Measurements from ENCODE around the gene PLEKHA7. TPM values are rescaled to one million over a fixed set of nuclear protein-coding genes. Genes with fewer than 3 reads are reported as not detected.

PLEKHA7 gene
- total RNA-seq, 1 experiment from 2014 or later, result 18.4 TPM

DNA sequence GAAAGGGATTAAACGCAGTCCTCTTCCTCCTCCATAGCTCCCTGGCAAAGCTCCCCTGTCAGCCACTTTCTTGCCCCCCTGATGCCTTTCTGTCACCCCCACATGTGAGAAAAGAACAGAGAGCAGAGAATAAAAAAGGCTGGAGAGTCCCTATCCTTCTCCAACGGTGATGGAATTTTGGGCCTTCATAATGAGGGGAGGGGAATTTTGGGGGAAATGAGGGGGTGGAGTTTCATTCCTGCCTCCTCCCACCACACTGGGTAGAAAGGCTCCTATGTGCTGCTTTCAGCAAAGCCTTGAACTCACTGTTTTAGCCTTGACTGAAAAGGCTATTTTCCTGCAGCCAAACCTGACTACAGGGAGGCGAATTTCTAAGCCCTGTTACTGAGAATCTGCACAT lies 216.4 kb downstream of the PLEKHA7 start:
- no peaks in the 10 kb centered on the region for H3F3A ChIP-seq (ENCODE audit: low read length, unreplicated experiment)
- TF ChIP-seq, protein P1, sequence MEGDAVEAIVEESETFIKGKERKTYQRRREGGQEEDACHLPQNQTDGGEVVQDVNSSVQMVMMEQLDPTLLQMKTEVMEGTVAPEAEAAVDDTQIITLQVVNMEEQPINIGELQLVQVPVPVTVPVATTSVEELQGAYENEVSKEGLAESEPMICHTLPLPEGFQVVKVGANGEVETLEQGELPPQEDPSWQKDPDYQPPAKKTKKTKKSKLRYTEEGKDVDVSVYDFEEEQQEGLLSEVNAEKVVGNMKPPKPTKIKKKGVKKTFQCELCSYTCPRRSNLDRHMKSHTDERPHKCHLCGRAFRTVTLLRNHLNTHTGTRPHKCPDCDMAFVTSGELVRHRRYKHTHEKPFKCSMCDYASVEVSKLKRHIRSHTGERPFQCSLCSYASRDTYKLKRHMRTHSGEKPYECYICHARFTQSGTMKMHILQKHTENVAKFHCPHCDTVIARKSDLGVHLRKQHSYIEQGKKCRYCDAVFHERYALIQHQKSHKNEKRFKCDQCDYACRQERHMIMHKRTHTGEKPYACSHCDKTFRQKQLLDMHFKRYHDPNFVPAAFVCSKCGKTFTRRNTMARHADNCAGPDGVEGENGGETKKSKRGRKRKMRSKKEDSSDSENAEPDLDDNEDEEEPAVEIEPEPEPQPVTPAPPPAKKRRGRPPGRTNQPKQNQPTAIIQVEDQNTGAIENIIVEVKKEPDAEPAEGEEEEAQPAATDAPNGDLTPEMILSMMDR (conservative IDR thresholded peaks at IDR 0.05; ENCODE audit: low read depth, low read length), result no peak
- TF ChIP-seq EZH2phosphoT487 (IDR thresholded peaks at IDR 0.05; ENCODE audit: borderline replicate concordance, low read length), result no peak
- TF ChIP-seq EZH2 (IDR thresholded peaks at IDR 0.05; ENCODE audit: low read length, unreplicated experiment), result no peak
- H2AFZ ChIP-seq (ENCODE audit: low read length), result no peak overlapping the region
- H3K9me3 ChIP-seq (ENCODE audit: low read length), result no peaks in the 10 kb centered on the region
- no TSS peak for BruUV-seq (replicated peaks)
- peaks cover 2% of the 10 kb centered on the region; the same call in 1 of the 2 replicates for H3K4me1 ChIP-seq (ENCODE audit: insufficient read depth, low read length)
- ChIA-PET CTCF (no interaction called here), POLR2A (ENCODE audit: unreplicated experiment) (no interaction called here)
- H3K27me3 ChIP-seq (ENCODE audit: low read length), result no peaks in the 10 kb centered on the region
- H3K36me3 ChIP-seq (ENCODE audit: low read depth, low read length), result 0 out of 2 replicates have a peak, but pooled peaks cover 1% of the 10 kb centered on the region
- H3K4me3 ChIP-seq (ENCODE audit: low read length), result no peak overlapping the region
- H3K27ac ChIP-seq (ENCODE audit: low read length), result no peak overlapping the region
- no peak for DNase-seq
- H4K20me1 ChIP-seq (ENCODE audit: low read length), result no peaks in the 10 kb centered on the region
- no peaks in the 10 kb centered on the region for H3K9me2 ChIP-seq (replicated peaks; ENCODE audit: low read length)
- ATAC-seq, result no peak
- no peak overlapping the region for H3K4me2 ChIP-seq (ENCODE audit: low read length)
- intact Hi-C loops (cut with micrococcal nuclease), result no loop called here
- H3K79me2 ChIP-seq (ENCODE audit: low read length), result no peaks in the 10 kb centered on the region
- no peak overlapping the region for H3K9ac ChIP-seq (ENCODE audit: low read length)

DNA sequence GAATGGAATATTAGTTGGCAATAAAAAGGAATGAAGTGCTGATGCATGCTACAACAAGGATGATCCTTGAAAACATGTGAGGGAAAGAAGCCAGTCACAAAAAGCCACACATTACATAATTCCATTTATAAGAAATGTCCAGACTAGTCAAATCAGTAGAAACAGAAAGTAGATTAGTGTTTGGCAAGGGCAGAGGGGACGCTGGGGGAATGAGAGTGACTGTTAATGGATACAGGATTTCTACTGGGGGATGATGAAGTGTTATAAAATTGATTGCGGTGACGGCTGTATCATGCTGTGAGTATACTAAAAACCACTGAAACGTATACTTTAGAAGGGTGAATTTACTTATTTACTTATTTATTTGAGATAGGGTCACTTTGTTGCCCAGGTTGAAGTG lies 217.9 kb downstream of the PLEKHA7 start:
- Histone ChIP-seq H3K36me3 (ENCODE audit: low read depth, low read length) (no peaks in the 10 kb centered on the region), H3K27me3 (ENCODE audit: low read length) (no peaks in the 10 kb centered on the region), H3F3A (ENCODE audit: low read length, unreplicated experiment) (no peaks in the 10 kb centered on the region), H3K4me2 (ENCODE audit: low read length) (no peak overlapping the region), H3K79me2 (ENCODE audit: low read length) (no peaks in the 10 kb centered on the region), H3K4me3 (ENCODE audit: low read length) (no peak overlapping the region), H3K4me1 (ENCODE audit: insufficient read depth, low read length) (peaks cover 17% of the 10 kb centered on the region), H3K27ac (ENCODE audit: low read length) (no peak overlapping the region), H3K9me2 (replicated peaks; ENCODE audit: low read length) (no peaks in the 10 kb centered on the region), H4K20me1 (ENCODE audit: low read length) (no peaks in the 10 kb centered on the region), H3K9me3 (ENCODE audit: low read length) (no peaks in the 10 kb centered on the region), H2AFZ (ENCODE audit: low read length) (no peak overlapping the region), H3K9ac (ENCODE audit: low read length) (no peak overlapping the region)
- DNase-seq (no peak), ATAC-seq (no peak)
- BruUV-seq (replicated peaks), result no TSS peak
- POLR2A ChIA-PET (ENCODE audit: unreplicated experiment), result no interaction called here
- intact Hi-C loops (cut with micrococcal nuclease), result no loop called here
- CTCF ChIA-PET, result no interaction called here
- no peak for TF ChIP-seq EZH2 (IDR thresholded peaks at IDR 0.05; ENCODE audit: low read length, unreplicated experiment)
- TF ChIP-seq, protein P1 (conservative IDR thresholded peaks at IDR 0.05; ENCODE audit: low read depth, low read length), result no peak

DNA sequence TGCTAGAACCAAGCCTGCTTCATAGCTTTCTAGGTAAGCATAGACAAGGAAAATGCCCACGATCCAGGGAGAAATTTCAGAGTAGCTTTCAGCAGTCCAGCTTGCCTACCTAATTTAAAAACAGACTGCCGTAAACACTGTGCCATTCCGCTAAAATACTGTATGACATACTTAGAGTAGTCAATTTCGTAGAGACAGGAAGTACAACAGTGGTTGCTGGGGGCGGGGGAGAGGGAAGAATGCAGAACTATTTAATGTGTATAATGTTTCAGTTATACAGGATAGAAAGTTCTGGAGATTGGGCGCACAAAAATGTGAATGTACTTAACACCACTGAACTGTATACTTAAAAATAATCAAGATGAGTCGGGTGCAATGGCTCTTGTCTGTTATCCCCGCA lies 219.1 kb downstream of the PLEKHA7 start:
- TF ChIP-seq EZH2 (IDR thresholded peaks at IDR 0.05; ENCODE audit: low read length, unreplicated experiment) (no peak), EZH2phosphoT487 (IDR thresholded peaks at IDR 0.05; ENCODE audit: borderline replicate concordance, low read length) (no peak)
- TF ChIP-seq, protein P1 (conservative IDR thresholded peaks at IDR 0.05; ENCODE audit: low read depth, low read length), result no peak
- no TSS peak for BruUV-seq (replicated peaks)
- H3K9ac ChIP-seq (ENCODE audit: low read length), result no peak overlapping the region
- H3K79me2 ChIP-seq (ENCODE audit: low read length), result no peaks in the 10 kb centered on the region
- ATAC-seq (no peak), DNase-seq (no peak)
- peaks cover 23% of the 10 kb centered on the region for H3K4me1 ChIP-seq (ENCODE audit: insufficient read depth, low read length)
- no peaks in the 10 kb centered on the region for H4K20me1 ChIP-seq (ENCODE audit: low read length)
- no peak overlapping the region for H3K4me3 ChIP-seq (ENCODE audit: low read length)
- H3K4me2 ChIP-seq (ENCODE audit: low read length), result no peak overlapping the region
- H3K36me3 ChIP-seq (ENCODE audit: low read depth, low read length), result no peaks in the 10 kb centered on the region
- no peaks in the 10 kb centered on the region for H3K9me2 ChIP-seq (replicated peaks; ENCODE audit: low read length)
- H3F3A ChIP-seq (ENCODE audit: low read length, unreplicated experiment), result no peaks in the 10 kb centered on the region
- H3K27me3 ChIP-seq (ENCODE audit: low read length), result no peaks in the 10 kb centered on the region
- POLR2A ChIA-PET (ENCODE audit: unreplicated experiment), result no interaction called here
- intact Hi-C loops (cut with micrococcal nuclease), result no loop called here
- H3K27ac ChIP-seq (ENCODE audit: low read length), result no peak overlapping the region
- CTCF ChIA-PET, result no interaction called here
- no peak overlapping the region for H2AFZ ChIP-seq (ENCODE audit: low read length)
- no peaks in the 10 kb centered on the region for H3K9me3 ChIP-seq (ENCODE audit: low read length)

Data from PC-3 (cell line).